CD4-positive, alpha-beta T cell treated with Interleukin-15 for 4 hours (primary cell): Measurements from ENCODE around the gene ATRAID.
A peak's percentile ranks its signal among the peaks of the same experiment; 100 is the strongest.

Experiments
- DNase-seq: peaks from one replicate; pipeline ENCODE4 v3.0.0-alpha.2; 2020; ENCODE audit warnings: low spot score

Gene ATRAID

GRCh38 chr2:27250652-27251379 is 39.0 kb downstream of the ATRAID start:
- DNase-seq = no peak

- no peak for DNase-seq
These were observed 39.9 kb downstream of the ATRAID start for GRCh38 chr2:27251766-27252165.

- no peak for DNase-seq
These were observed 43.3 kb downstream of the ATRAID start for GRCh38 chr2:27255187-27255586.

GRCh38 chr2:27255660-27256059 is 43.8 kb downstream of the ATRAID start:
- no peak for DNase-seq

GRCh38 chr2:27256855-27257454 is 45.1 kb downstream of the ATRAID start:
- no peak for DNase-seq

- no peak for DNase-seq
These were observed 46.2 kb downstream of the ATRAID start for GRCh38 chr2:27258051-27258450.

- no peak for DNase-seq
These were observed 49.5 kb downstream of the ATRAID start for GRCh38 chr2:27261241-27261925.

- DNase-seq = no peak
These were observed 50.1 kb downstream of the ATRAID start for GRCh38 chr2:27261926-27262298.

- peak; percentile 59 for DNase-seq
These were observed 50.8 kb downstream of the ATRAID start, which contains the start of gene SLC30A3 for GRCh38 chr2:27262379-27263286. Gene SLC30A3 (minus strand): TSS chr2:27263047. CDS start chr2:27262906, 141 bp downstream.

- no peak for DNase-seq
These were observed 51.7 kb downstream of the ATRAID start for GRCh38 chr2:27263287-27264252.

GRCh38 chr2:27264253-27264752 is 52.5 kb downstream of the ATRAID start:
- no peak for DNase-seq

- DNase-seq = peak; percentile 50
These were observed 53.1 kb downstream of the ATRAID start for GRCh38 chr2:27264753-27265535.

- no peak for DNase-seq
These were observed 53.7 kb downstream of the ATRAID start for GRCh38 chr2:27265536-27265870.
